Erythroblast (primary cell): ENCODE results near the gene TMEM233.

Source experiments
- GATA1 ChIP-seq: IDR thresholded peaks from 2 replicates; pipeline ENCODE4 v1.6.1; 2011; ENCODE audit warnings: low read depth, mild to moderate bottlenecking, control low read depth, low read length, moderate library complexity
- POLR2A ChIP-seq: IDR thresholded peaks from 2 replicates; pipeline ENCODE4 v1.6.1; 2011; ENCODE audit warnings: mild to moderate bottlenecking, low read length

DNA sequence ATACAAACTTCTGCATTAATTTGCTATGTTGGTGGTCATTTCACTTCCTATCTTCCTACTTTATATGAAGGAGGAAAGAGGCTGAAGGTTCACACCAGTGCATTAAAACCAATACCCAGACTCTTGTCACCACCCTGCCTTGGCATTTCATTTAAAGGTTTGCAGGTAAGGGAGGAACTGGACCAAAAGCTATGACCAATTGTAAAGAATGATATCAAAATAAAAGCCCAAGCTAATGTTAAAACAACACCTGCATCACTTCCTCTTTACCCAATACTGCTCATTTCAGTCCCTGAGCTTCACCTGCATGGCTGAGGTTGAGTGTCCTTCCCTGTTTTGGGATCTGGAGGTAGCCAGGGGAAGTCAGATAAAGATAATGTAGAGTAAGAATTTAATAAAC is 47.2 kb upstream of the TMEM233 start:
- TF ChIP-seq POLR2A (no peak), GATA1 (no peak)
